Kidney (tissue), 14 donors: ENCODE measurements around the gene PNP. TPM values are rescaled to one million over a fixed set of nuclear protein-coding genes. Genes with fewer than 3 reads are reported as not detected.
"Not testable (repeated sequence)": the region's sequence is repeated elsewhere in the genome, so short reads cannot be mapped to it uniquely, and the experiment has no call there.

Source experiments
- DNase-seq, 5 donors: peaks; one replicate each; pipeline ENCODE4 v3.0.0-alpha.2; 2013 to 2020
- FAIRE-seq: peaks from 2 replicates; lab custom pipeline; 2012; peaks lifted over from hg19 to GRCh38; lab: Jason Lieb, UNC
- H3K27ac ChIP-seq, 2 donors: one replicate each; pipeline ENCODE4 v1.7.0; 2013; ENCODE audit warnings: low read depth in 2 of 2, low read length in 2 of 2, inconsistent platforms in 1 of 2
- H3K27me3 ChIP-seq: one replicate; pipeline ENCODE4 v1.7.1; 2013; ENCODE audit warnings: low read length, inconsistent platforms; ENCODE audit not compliant: control insufficient read depth, insufficient read depth
- H3K36me3 ChIP-seq, 3 donors: one replicate each; pipeline versions ENCODE4 v1.7.0 to v1.7.1; 2013; ENCODE audit warnings: low read length in 3 of 3, control low read depth in 1 of 3, inconsistent platforms in 1 of 3; ENCODE audit not compliant: insufficient read depth in 3 of 3, control insufficient read depth in 2 of 3
- H3K4me1 ChIP-seq, 3 donors: one replicate each; pipeline versions ENCODE4 v1.7.0 to v1.7.1; 2013; ENCODE audit warnings: low read length in 3 of 3, inconsistent platforms in 1 of 3, low read depth in 1 of 3; ENCODE audit not compliant: control insufficient read depth in 2 of 3, insufficient read depth in 2 of 3
- H3K4me3 ChIP-seq, 3 donors: one replicate each; pipeline versions ENCODE4 v1.7.0 to v1.8.1; 2013; ENCODE audit warnings: low read length in 3 of 3, control low read depth in 1 of 3, inconsistent platforms in 1 of 3
- H3K9ac ChIP-seq, 3 donors: one replicate each; pipeline versions ENCODE4 v1.7.0 to v1.7.1; 2013; ENCODE audit warnings: low read length in 3 of 3, control low read depth in 1 of 3, inconsistent platforms in 1 of 3
- H3K9me3 ChIP-seq, 3 donors: one replicate each; pipeline versions ENCODE4 v1.7.0 to v1.7.1; 2013; ENCODE audit warnings: low read length in 3 of 3, control low read depth in 1 of 3, inconsistent platforms in 1 of 3; ENCODE audit not compliant: control insufficient read depth in 2 of 3, insufficient read depth in 1 of 3
- CTCF ChIP-seq: IDR thresholded peaks from 3 replicates; pipeline ENCODE4 v1.5.1; 2012; ENCODE audit warnings: mild to moderate bottlenecking, moderate library complexity, borderline replicate concordance; ENCODE audit not compliant: insufficient read depth; ENCODE audit errors: extremely low read depth
- intact Hi-C: fragments of 100-400 bp; cut with DNase I; formaldehyde crosslinking; loops from one replicate; pipeline ENCODE4 v1.11.1; 2022
- polyA plus RNA-seq: library from polyadenylated mRNA; stranded (reverse); fragments of 350-450 nt; fragmentation: Illumina TruSeq; extraction: RNeasy Lipid Tissue Mini Kit (QIAGEN cat#74804); gene quantifications from one replicate; pipeline ENCODE4 v1.2.3, GENCODE V29; 2014; ENCODE audit warnings: low read depth, low replicate concordance; ENCODE audit not compliant: insufficient read depth
- total RNA-seq: library from RNA; stranded (reverse); fragmentation: NEBNext Ultra II Directional; extraction: Animal tissue kit (Norgen Biotek cat#: 25700); gene quantifications from one replicate; pipeline ENCODE4 v1.2.1, GENCODE V29; 2021
- donor health status: control.
- donor health status: control.
- donor health status: control.
- donor health status: control.
- donor health status: control.
- donor health status: DM: yes; HTN: yes; CAD: no.
- donor health status: Normal renal cell carcinoma (clear cell type).

PNP gene
- total and polyA plus RNA-seq, 2 donors from 2014 or later = 80.7 to 183 TPM

- intact Hi-C loops, H3K27me3 ChIP-seq: not testable (repeated sequence)
Observed at GRCh38 chr14:20506752-20507151, 37.5 kb downstream of the PNP start.

GRCh38 chr14:20507537-20507936, 38.3 kb downstream of the PNP start:
- H3K4me3 ChIP-seq, H3K4me1 ChIP-seq, H3K27ac ChIP-seq, H3K27me3 ChIP-seq, intact Hi-C loops, DNase-seq, H3K9ac ChIP-seq, H3K9me3 ChIP-seq, H3K36me3 ChIP-seq, FAIRE-seq: not testable (repeated sequence)

More at GRCh38 chr14:20506752-20507151, 37.5 kb downstream of the PNP start:
- H3K4me3 ChIP-seq, H3K9me3 ChIP-seq, DNase-seq, H3K36me3 ChIP-seq, H3K4me1 ChIP-seq, H3K9ac ChIP-seq, H3K27ac ChIP-seq, FAIRE-seq: not testable (repeated sequence)

GRCh38 chr14:20508367-20508766, 39.2 kb downstream of the PNP start:
- Histone ChIP-seq H3K9me3 (no peaks in the 10 kb centered on the region), H3K27me3 (no peaks in the 10 kb centered on the region), H3K27ac (no peak overlapping the region), H3K4me1 (no peaks in the 10 kb centered on the region), H3K4me3 (no peak overlapping the region), H3K9ac (no peak overlapping the region), H3K36me3 (no peaks in the 10 kb centered on the region)
- intact Hi-C loops = no loop called here
- TF ChIP-seq CTCF = no peak
- DNase-seq (no peak), FAIRE-seq (no peak)

DNA sequence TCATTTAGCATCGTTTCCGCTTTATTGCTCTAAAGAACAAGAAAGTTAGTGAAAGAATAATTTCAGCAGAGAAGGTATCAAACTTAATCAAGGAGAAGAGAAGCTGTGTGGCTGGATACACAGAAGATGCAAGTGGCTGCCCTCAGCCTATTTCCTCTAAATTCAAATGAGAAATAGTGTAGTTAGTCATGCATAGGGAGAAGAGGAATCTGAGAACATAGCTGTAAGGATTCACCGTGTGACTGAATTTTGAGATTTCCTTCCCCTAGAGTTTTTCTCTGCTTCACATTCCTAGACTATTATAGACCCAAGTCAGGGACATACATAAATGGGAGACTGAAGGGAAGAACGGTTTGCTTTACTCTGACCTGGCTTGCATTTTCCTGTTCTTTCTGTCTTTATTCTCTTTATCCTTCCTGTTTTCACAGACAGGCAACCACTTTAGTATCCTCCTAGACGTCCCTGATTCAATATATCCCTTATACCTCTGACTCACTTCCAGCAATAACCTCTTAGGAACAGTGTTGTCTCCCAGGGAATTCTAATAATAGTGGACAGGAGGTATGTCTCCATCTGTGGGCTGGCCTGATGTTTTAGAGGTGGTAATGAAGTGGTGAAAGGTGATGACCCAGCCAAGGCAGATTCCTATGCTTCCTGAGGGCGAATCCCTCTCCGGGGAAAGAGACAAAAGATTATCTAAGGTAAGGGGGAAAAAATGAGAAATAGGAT, 43.1 kb downstream of the PNP start:
- Histone ChIP-seq H3K36me3 (no peaks in the 10 kb centered on the region), H3K9ac (no peak overlapping the region), H3K27ac (no peak overlapping the region), H3K27me3 (no peaks in the 10 kb centered on the region), H3K4me3 (no peak overlapping the region), H3K9me3 (no peaks in the 10 kb centered on the region), H3K4me1 (no peaks in the 10 kb centered on the region)
- DNase-seq (peak in 2 of 5 donors; percentile 32 to 40), FAIRE-seq (no peak)
- TF ChIP-seq CTCF = no peak
- intact Hi-C loops = no loop called here
